K562 (cell line): ENCODE results near the gene RNU5D-1. TPM values are rescaled to one million over a fixed set of nuclear protein-coding genes. Genes with fewer than 3 reads are reported as not detected.
A peak's percentile ranks its signal among the peaks of the same experiment; 100 is the strongest.

Experiments used
- CCAR2 ChIP-seq: fragments of 200-400 bp; formaldehyde crosslinking; IDR thresholded peaks from 2 replicates; pipeline ENCODE4 v1.6.1; 2017; ENCODE audit warnings: mild to moderate bottlenecking, low read depth, low read length
- FUS ChIP-seq: fragments of 200-400 bp; formaldehyde crosslinking; optimal IDR thresholded peaks from 2 replicates; pipeline ENCODE3; 2017; ENCODE audit warnings: low read depth, low read length
- MXI1 ChIP-seq: IDR thresholded peaks from 2 replicates; pipeline ENCODE4 v1.6.1; 2011; ENCODE audit warnings: low read depth, mild to moderate bottlenecking, improper control_type of control experiment, low read length
- NR2C2 ChIP-seq, 2 experiments: fragments of 200-800 bp in 1 of 2; sonication (Bioruptor generic) in 1 of 2; sonication (generic) in 1 of 2; formaldehyde crosslinking in 1 of 2; IDR thresholded peaks; 2 replicates each; pipeline versions ENCODE4 v1.6.1 to v1.8.0; 2016 to 2022; ENCODE audit warnings: mild to moderate bottlenecking in 1 of 2, missing compliant biosample characterization in 1 of 2, missing genetic modification characterization in 1 of 2, missing genetic modification reagents in 1 of 2
- SOX6 ChIP-seq: fragments of 450-650 bp; IDR thresholded peaks from 2 replicates; pipeline ENCODE4 v1.6.1; 2014; ENCODE audit warnings: mild to moderate bottlenecking
- VEZF1 ChIP-seq: fragments of 200-800 bp; sonication (Bioruptor generic); IDR thresholded peaks from 2 replicates; pipeline ENCODE4 v1.6.1; 2017; ENCODE audit warnings: missing genetic modification characterization, missing compliant biosample characterization
- ZBTB34 ChIP-seq: fragments of 250-450 bp; sonication (Bioruptor Pico); IDR thresholded peaks from 2 replicates; pipeline ENCODE4 v1.8.0; 2021; ENCODE audit warnings: mild to moderate bottlenecking, moderate library complexity
- ZC3H4 ChIP-seq: sonication (generic); formaldehyde crosslinking; IDR thresholded peaks from 2 replicates; pipeline ENCODE4 v1.9.0; 2021; ENCODE audit warnings: missing genetic modification reagents, borderline replicate concordance
- ZEB2 ChIP-seq: fragments of 450-650 bp; IDR thresholded peaks from 2 replicates; pipeline ENCODE4 v1.6.1; 2016
- ZNF124 ChIP-seq: sonication (generic); formaldehyde crosslinking; IDR thresholded peaks from 2 replicates; pipeline ENCODE4 v1.8.1; 2022; ENCODE audit warnings: missing genetic modification reagents
- ZNF407 ChIP-seq: fragments of 450-650 bp; IDR thresholded peaks from 2 replicates; pipeline ENCODE4 v1.6.1; 2016; ENCODE audit warnings: low read depth
- ZNF586 ChIP-seq: fragments of 450-650 bp; formaldehyde crosslinking; conservative IDR thresholded peaks from 2 replicates; pipeline ENCODE4 v1.4.0; 2020; ENCODE audit warnings: mild to moderate bottlenecking, moderate library complexity
- ZSCAN29 ChIP-seq: fragments of 450-650 bp; IDR thresholded peaks from 2 replicates; pipeline ENCODE4 v1.6.1; 2017
- polyA plus RNA-seq, 8 experiments: library from polyadenylated mRNA; depleted of rRNA in 4 of 8; stranded (reverse) in 5 of 8; unstranded in 3 of 8; fragments of >200 nt; fragmentation: Nextera tagmentation in 2 of 8; fragmentation: Illumina TruSeq in 1 of 8; extraction: Ambion mirVana in 2 of 8; extraction: Trizol in 1 of 8; gene quantifications; 2 replicates each; pipeline versions ENCODE4 v1.2.1 to v1.2.3, GENCODE V29; 2011 to 2014; ENCODE audit warnings: inconsistent platforms in 1 of 8, missing spikeins in 1 of 8
- total RNA-seq, 7 experiments: library from RNA; depleted of rRNA in 6 of 7; stranded (reverse); fragments of >200 nt in 6 of 7; fragmentation: Illumina TruSeq in 2 of 7; extraction: Trizol in 2 of 7; gene quantifications; 2 replicates each; pipeline versions ENCODE4 v1.2.1 to v1.2.3, GENCODE V29; 2011 to 2021; ENCODE audit warnings: low replicate concordance in 1 of 7
- TF ChIP-seq, protein P1 (sequence below): sonication (generic); formaldehyde crosslinking; IDR thresholded peaks from 2 replicates; pipeline ENCODE4 v1.8.0; 2022; ENCODE audit warnings: mild to moderate bottlenecking, missing genetic modification reagents
- TF ChIP-seq, protein P2 (sequence below): fragments of 250-450 bp; sonication (Bioruptor Pico); IDR thresholded peaks from 2 replicates; pipeline ENCODE4 v1.8.0; 2022; ENCODE audit warnings: moderate library complexity, mild to moderate bottlenecking, inconsistent platforms

RNU5D-1 gene
- total and polyA plus RNA-seq, 9 of the 15 experiments (the other 6 are each of a cell fraction or from before 2014, with no cell fraction given) = under 0.01 TPM; not detected in 8

DNA sequence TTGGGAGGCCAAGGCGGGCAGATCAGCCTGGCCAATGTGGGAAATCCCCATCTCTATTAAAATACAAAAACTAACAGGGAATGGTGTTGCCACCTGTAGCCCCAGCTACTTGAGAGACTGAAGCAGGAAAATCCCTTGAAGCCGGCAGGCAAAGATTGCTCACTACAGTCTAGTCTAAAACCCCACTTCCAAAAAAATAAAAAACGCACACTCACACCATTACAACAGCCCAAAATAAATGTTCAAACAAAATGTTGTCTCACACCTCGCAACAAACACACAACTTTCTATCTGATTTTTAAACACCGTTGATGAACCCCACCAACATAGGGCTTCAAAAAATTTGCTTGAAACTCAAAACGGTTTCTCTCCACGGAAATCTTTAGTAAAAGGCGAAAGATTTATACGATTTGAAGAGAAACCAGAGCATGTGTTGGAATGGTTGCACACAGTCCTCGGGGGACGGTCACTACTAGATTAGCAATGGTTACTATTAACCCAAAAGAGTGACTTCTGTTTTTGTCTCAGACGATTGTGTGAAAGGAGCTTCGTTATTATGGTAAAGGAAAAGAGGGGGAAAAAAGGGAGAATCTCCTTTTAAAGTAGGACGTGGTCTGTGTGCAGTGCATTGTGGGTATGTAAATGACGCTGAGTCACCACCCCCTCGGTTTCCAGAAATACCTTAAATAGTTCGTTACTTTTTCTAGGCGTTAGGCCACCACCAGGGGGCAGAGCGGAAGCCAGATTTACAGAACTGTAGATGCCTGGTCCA lies at the start of gene RNU5D-1 (continued):
- TF ChIP-seq, protein P1, sequence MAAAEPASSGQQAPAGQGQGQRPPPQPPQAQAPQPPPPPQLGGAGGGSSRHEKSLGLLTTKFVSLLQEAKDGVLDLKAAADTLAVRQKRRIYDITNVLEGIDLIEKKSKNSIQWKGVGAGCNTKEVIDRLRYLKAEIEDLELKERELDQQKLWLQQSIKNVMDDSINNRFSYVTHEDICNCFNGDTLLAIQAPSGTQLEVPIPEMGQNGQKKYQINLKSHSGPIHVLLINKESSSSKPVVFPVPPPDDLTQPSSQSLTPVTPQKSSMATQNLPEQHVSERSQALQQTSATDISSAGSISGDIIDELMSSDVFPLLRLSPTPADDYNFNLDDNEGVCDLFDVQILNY (CRISPR knock-in tag) = peak; percentile 97
- TF ChIP-seq VEZF1 (CRISPR knock-in tag) (peak; percentile 68), ZEB2 (0 out of 2 replicates have a peak, but pooled peaks have one; percentile 79), ZNF124 (CRISPR knock-in tag) (no peak), MXI1 (peak; percentile 72; the same call in 1 of the 2 replicates), ZC3H4 (CRISPR knock-in tag) (no peak), ZBTB34 (peak; percentile 34; the same call in 1 of the 2 replicates), NR2C2 (CRISPR knock-in tag; IDR thresholded peaks at IDR 0.05) (peak; percentile 76), NR2C2 (tag; IDR thresholded peaks at IDR 0.05) (peak; percentile 80), CCAR2 (0 out of 2 replicates have a peak, but pooled peaks have one; percentile 28), ZNF586 (CRISPR knock-in tag) (peak; percentile 98), SOX6 (peak; percentile 75), ZNF407 (peak; percentile 69), ZSCAN29 (peak; percentile 83), FUS (peak; percentile 99)
- TF ChIP-seq, protein P2, sequence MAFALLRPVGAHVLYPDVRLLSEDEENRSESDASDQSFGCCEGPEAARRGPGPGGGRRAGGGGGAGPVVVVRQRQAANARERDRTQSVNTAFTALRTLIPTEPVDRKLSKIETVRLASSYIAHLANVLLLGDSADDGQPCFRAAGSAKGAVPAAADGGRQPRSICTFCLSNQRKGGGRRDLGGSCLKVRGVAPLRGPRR = no peak
